RWPE2 (cell line): ENCODE measurements around the gene MRPL21.

Source experiments
- ATAC-seq: fragments of 200-7000 bp; cut with Tn5 transposase; 3 replicates; pipeline ENCODE4 v1.9.1; 2021; ENCODE audit warnings: low read depth
- DNase-seq: peaks from one replicate; pipeline ENCODE4 v3.0.0-alpha.2; 2020; ENCODE audit warnings: low spot score
- H3K27ac ChIP-seq: fragments of 450-650 bp; 2 replicates; pipeline ENCODE4 v1.5.1; 2017; ENCODE audit warnings: mild to moderate bottlenecking; ENCODE audit not compliant: poor library complexity, severe bottlenecking
- H3K27me3 ChIP-seq: fragments of 250-450 bp; sonication (Bioruptor Pico); 2 replicates; pipeline ENCODE4 v1.5.1; 2021; ENCODE audit warnings: mild to moderate bottlenecking, moderate library complexity; ENCODE audit not compliant: insufficient read depth, poor library complexity, severe bottlenecking
- H3K36me3 ChIP-seq: fragments of 250-450 bp; sonication (Bioruptor Pico); 2 replicates; pipeline ENCODE4 v1.5.1; 2020; ENCODE audit warnings: low read depth, mild to moderate bottlenecking, moderate library complexity
- H3K4me1 ChIP-seq: fragments of 250-450 bp; sonication (Bioruptor Pico); 2 replicates; pipeline ENCODE4 v1.5.1; 2021; ENCODE audit warnings: mild to moderate bottlenecking, moderate library complexity; ENCODE audit not compliant: insufficient read depth, poor library complexity, severe bottlenecking
- H3K4me3 ChIP-seq: fragments of 250-450 bp; sonication (Bioruptor Pico); 2 replicates; pipeline ENCODE4 v1.5.1; 2021; ENCODE audit warnings: mild to moderate bottlenecking, moderate library complexity; ENCODE audit not compliant: severe bottlenecking
- H3K9me3 ChIP-seq: fragments of 250-450 bp; sonication (Bioruptor Pico); 2 replicates; pipeline ENCODE4 v1.5.1; 2021; ENCODE audit warnings: mild to moderate bottlenecking, moderate library complexity; ENCODE audit not compliant: severe bottlenecking
- CTCF ChIP-seq: fragments of 450-650 bp; IDR thresholded peaks from one replicate; pipeline ENCODE4 v1.5.1; 2017; ENCODE audit warnings: mild to moderate bottlenecking, moderate library complexity; ENCODE audit not compliant: poor library complexity, severe bottlenecking

The MRPL21 gene

GRCh38 chr11:68882391-68882790, 21.2 kb downstream of the MRPL21 start:
- ATAC-seq (no peak), DNase-seq (no peak)
- no peak for TF ChIP-seq CTCF
- Histone ChIP-seq H3K27ac (no peak overlapping the region), H3K36me3 (no peaks in the 10 kb centered on the region), H3K4me1 (no peaks in the 10 kb centered on the region), H3K9me3 (no peaks in the 10 kb centered on the region), H3K27me3 (no peaks in the 10 kb centered on the region), H3K4me3 (no peak overlapping the region)

GRCh38 chr11:68881320-68881719, 22.3 kb downstream of the MRPL21 start:
- H3K27ac ChIP-seq, result no peak overlapping the region
- no peaks in the 10 kb centered on the region for H3K4me1 ChIP-seq
- no peak for ATAC-seq
- TF ChIP-seq CTCF, result no peak
- no peak for DNase-seq
- H3K27me3 ChIP-seq, result no peaks in the 10 kb centered on the region
- no peaks in the 10 kb centered on the region for H3K36me3 ChIP-seq
- no peak overlapping the region for H3K4me3 ChIP-seq
- no peaks in the 10 kb centered on the region for H3K9me3 ChIP-seq

- H3K4me3 ChIP-seq, result no peak overlapping the region
- no peaks in the 10 kb centered on the region for H3K9me3 ChIP-seq
- H3K4me1 ChIP-seq, result no peaks in the 10 kb centered on the region
- H3K27ac ChIP-seq, result no peak overlapping the region
- DNase-seq (no peak), ATAC-seq (no peak)
- TF ChIP-seq CTCF, result no peak
- H3K36me3 ChIP-seq, result no peaks in the 10 kb centered on the region
- H3K27me3 ChIP-seq, result no peaks in the 10 kb centered on the region
These were observed 22.8 kb downstream of the MRPL21 start for GRCh38 chr11:68880851-68881250.

GRCh38 chr11:68878022-68878421, 25.6 kb downstream of the MRPL21 start:
- H3K27ac ChIP-seq, result no peak overlapping the region
- ATAC-seq (peak; percentile 53; the same call in 1 of the 3 replicates), DNase-seq (no peak)
- no peaks in the 10 kb centered on the region for H3K36me3 ChIP-seq
- H3K4me3 ChIP-seq, result no peak overlapping the region
- no peaks in the 10 kb centered on the region for H3K4me1 ChIP-seq
- TF ChIP-seq CTCF, result no peak
- H3K9me3 ChIP-seq, result no peaks in the 10 kb centered on the region
- no peaks in the 10 kb centered on the region for H3K27me3 ChIP-seq

GRCh38 chr11:68872216-68873003, 31.2 kb downstream of the MRPL21 start:
- Histone ChIP-seq H3K27ac (no peak overlapping the region), H3K4me3 (no peak overlapping the region), H3K36me3 (no peaks in the 10 kb centered on the region), H3K27me3 (no peaks in the 10 kb centered on the region), H3K9me3 (no peaks in the 10 kb centered on the region), H3K4me1 (no peaks in the 10 kb centered on the region)
- no peak for TF ChIP-seq CTCF
- ATAC-seq (no peak), DNase-seq (no peak)
